Coronary artery (tissue), 2 donors: ENCODE measurements around the gene STX1B.

ENCODE experiments used
- DNase-seq: peaks from one replicate; pipeline ENCODE4 v3.0.0-alpha.2; 2017; ENCODE audit warnings: low spot score
- H3K27ac ChIP-seq, 2 donors: fragments of 200-600 bp; sonication (generic); one replicate each; pipeline ENCODE4 v1.5.1; 2016 to 2019
- H3K4me3 ChIP-seq: fragments of 200-600 bp; sonication (generic); 2 replicates; pipeline ENCODE4 v1.5.1; 2016; ENCODE audit warnings: mild to moderate bottlenecking, moderate library complexity
- TF ChIP-seq, protein P1 (sequence below): fragments of 200-600 bp; sonication (generic); IDR thresholded peaks from one replicate; pipeline ENCODE4 v1.5.1; 2019; ENCODE audit warnings: antibody characterized with exemption

STX1B gene

DNA sequence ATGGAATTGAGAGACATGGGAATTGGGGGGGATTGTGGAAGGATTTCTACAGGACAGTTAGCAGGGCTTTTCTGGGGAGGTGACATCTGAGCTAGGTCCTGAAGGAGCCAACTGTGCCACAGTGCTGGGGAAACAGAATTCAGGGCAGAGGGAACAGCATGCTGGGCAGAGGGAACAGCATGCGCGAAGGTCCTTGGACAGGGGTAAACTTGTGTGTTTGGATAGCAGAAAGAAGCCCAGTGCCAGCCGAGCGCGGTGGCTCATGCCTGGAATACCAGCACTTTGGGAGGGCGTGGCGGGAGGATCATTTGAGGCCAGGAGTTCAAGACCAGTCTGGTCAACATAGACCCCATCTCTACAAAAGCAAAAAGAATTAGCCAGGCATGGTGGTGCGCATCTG lies 3.8 kb downstream of the STX1B start:
- DNase-seq: no peak
- Histone ChIP-seq H3K4me3 (no peak overlapping the region), H3K27ac (no peak overlapping the region)
- TF ChIP-seq, protein P1, sequence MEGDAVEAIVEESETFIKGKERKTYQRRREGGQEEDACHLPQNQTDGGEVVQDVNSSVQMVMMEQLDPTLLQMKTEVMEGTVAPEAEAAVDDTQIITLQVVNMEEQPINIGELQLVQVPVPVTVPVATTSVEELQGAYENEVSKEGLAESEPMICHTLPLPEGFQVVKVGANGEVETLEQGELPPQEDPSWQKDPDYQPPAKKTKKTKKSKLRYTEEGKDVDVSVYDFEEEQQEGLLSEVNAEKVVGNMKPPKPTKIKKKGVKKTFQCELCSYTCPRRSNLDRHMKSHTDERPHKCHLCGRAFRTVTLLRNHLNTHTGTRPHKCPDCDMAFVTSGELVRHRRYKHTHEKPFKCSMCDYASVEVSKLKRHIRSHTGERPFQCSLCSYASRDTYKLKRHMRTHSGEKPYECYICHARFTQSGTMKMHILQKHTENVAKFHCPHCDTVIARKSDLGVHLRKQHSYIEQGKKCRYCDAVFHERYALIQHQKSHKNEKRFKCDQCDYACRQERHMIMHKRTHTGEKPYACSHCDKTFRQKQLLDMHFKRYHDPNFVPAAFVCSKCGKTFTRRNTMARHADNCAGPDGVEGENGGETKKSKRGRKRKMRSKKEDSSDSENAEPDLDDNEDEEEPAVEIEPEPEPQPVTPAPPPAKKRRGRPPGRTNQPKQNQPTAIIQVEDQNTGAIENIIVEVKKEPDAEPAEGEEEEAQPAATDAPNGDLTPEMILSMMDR: no peak

- TF ChIP-seq, protein P1: no peak
- Histone ChIP-seq H3K4me3 (no peak overlapping the region), H3K27ac (no peak overlapping the region)
- DNase-seq: no peak
Measured at GRCh38 chr16:31006086-31006385, 4.4 kb downstream of the STX1B start.

DNA sequence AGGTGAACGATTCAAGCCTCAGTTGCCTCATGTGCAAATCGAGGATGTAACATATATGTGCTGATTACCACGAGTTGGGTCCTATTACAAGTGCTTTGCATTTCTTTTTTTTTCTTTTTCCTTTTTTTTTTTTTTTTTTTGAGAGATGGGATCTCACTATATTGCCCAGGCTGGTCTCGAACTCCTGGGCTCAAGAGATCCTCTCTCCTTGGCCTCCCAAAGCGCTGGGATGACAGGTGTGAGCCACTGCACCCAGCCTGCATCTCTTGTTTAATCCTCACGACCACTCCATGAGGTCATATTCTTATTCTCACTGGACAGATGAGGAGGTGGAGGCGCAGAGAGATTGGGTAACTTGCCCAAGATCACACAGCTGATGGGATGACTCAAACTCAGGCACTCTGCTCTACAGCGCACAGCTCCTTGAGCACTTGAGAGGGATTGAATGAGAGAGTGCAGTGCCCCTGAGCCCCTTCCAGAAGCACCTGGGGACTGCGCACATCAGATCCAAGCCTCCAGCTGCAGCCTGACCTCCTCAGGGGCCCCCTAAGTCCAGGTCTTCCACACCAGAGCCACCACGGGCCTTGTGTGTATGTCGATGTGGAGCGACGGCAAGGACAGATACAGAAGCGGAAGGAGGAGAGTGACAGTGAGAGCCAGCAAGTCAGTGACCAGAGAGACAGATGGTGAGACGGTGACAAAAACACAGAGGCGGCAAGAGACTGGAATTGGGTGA lies 4.9 kb downstream of the STX1B start:
- no peak overlapping the region for H3K27ac ChIP-seq
- H3K4me3 ChIP-seq: no peak overlapping the region
- no peak for DNase-seq
- TF ChIP-seq, protein P1: no peak

GRCh38 chr16:31004658-31005057 lies 5.8 kb downstream of the STX1B start:
- Histone ChIP-seq H3K4me3 (no peak overlapping the region), H3K27ac (no peak overlapping the region)
- TF ChIP-seq, protein P1: no peak
- no peak for DNase-seq

GRCh38 chr16:31003744-31004143 lies 6.7 kb downstream of the STX1B start:
- no peak for DNase-seq
- no peak overlapping the region for H3K27ac ChIP-seq
- TF ChIP-seq, protein P1: no peak
- H3K4me3 ChIP-seq: no peak overlapping the region

- TF ChIP-seq, protein P1: no peak
- Histone ChIP-seq H3K27ac (no peak overlapping the region), H3K4me3 (no peak overlapping the region)
- no peak for DNase-seq
Measured at GRCh38 chr16:31002862-31003341, 7.5 kb downstream of the STX1B start.

DNA sequence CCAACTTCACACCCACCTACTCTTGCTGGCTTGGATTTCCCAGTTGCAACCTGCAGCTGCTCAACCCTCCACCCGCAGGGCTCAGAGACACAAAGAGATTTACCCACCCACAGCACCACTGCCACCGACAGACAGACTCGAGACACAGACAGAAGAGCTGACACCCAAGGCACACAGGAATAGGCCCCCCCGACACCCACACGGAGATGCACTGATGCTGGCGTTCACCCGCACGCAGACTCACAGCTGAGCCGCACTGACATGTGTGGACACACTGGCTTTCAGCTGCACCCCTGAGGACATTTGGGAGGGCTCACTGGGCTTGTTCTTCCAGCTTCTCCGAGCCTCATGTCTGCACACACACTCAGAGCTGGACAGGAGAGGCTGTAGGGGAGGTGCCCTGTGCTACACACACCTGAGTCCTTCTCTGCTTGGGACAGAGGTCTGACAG lies 8.2 kb downstream of the STX1B start:
- TF ChIP-seq, protein P1: no peak
- H3K27ac ChIP-seq: no peak overlapping the region
- no peak for DNase-seq
- H3K4me3 ChIP-seq: no peak overlapping the region
